ENCODE measurements around the gene HYAL3.

DNA sequence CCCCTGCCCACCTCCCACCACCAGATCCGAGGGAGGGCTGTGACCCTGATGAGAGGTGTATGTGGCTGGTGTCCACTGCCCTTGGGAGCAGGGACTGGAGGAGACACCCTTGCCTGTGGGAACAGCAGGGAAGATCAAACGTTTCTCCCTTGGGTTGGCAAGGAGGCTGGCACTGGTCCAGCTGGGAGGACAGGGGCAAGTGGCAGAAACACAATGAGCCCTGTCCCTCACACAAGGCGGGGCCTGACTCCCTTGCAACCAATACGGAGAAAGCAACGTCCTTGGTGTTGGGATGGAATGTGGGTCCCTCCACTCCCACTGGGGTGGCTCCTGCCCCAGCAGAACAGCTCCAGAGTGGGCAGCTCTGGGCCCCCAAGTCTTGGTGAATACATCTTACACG is 18.1 kb upstream of the HYAL3 start:
- TF ChIP-seq POLR2AphosphoS5 (IDR thresholded peaks at IDR 0.05): no peak
- TF ChIP-seq, protein P1, sequence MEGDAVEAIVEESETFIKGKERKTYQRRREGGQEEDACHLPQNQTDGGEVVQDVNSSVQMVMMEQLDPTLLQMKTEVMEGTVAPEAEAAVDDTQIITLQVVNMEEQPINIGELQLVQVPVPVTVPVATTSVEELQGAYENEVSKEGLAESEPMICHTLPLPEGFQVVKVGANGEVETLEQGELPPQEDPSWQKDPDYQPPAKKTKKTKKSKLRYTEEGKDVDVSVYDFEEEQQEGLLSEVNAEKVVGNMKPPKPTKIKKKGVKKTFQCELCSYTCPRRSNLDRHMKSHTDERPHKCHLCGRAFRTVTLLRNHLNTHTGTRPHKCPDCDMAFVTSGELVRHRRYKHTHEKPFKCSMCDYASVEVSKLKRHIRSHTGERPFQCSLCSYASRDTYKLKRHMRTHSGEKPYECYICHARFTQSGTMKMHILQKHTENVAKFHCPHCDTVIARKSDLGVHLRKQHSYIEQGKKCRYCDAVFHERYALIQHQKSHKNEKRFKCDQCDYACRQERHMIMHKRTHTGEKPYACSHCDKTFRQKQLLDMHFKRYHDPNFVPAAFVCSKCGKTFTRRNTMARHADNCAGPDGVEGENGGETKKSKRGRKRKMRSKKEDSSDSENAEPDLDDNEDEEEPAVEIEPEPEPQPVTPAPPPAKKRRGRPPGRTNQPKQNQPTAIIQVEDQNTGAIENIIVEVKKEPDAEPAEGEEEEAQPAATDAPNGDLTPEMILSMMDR (IDR thresholded peaks at IDR 0.05): no peak
- no peak for TF ChIP-seq POLR2A (IDR thresholded peaks at IDR 0.05)
- TF ChIP-seq EP300 (IDR thresholded peaks at IDR 0.05): no peak

Data from upper lobe of left lung (tissue), 4 donors.